IMR-90 (cell line): Measurements from ENCODE around the gene SRP19. TPM values are rescaled to one million over a fixed set of nuclear protein-coding genes. Genes with fewer than 3 reads are reported as not detected.
A peak's percentile ranks its signal among the peaks of the same experiment; 100 is the strongest.

ENCODE experiments used
- ATAC-seq: fragments of 200-7000 bp; cut with Tn5 transposase; 2 replicates; pipeline ENCODE4 v1.9.1; 2020; ENCODE audit warnings: low read depth, mild to moderate bottlenecking, moderate library complexity
- BruUV-seq: library from RNA; stranded (reverse); fragments of 400-500 nt; replicated peaks from 2 replicates; lab custom pipeline; 2021; lab: Mats Ljungman, UMichigan
- CTCF ChIA-PET: fragments of 300-600 bp; formaldehyde crosslinking; extraction: SDS; loops from one replicate; lab custom pipeline; 2021; ENCODE audit warnings: antibody characterized with exemption; lab: Yijun Ruan, JAX
- POLR2A ChIA-PET: fragments of 300-600 bp; sonication (Branson Sonifier 250); formaldehyde crosslinking; loops from one replicate; lab custom pipeline; 2022; ENCODE audit warnings: antibody characterized with exemption; ENCODE audit not compliant: unreplicated experiment; lab: Charles Lee
- DNase-seq: peaks from one replicate; pipeline ENCODE4 v3.0.0; 2013
- H2AFZ ChIP-seq: replicated peaks from 2 replicates; pipeline ENCODE3; 2013; ENCODE audit warnings: low read length, mild to moderate bottlenecking; ENCODE audit not compliant: poor library complexity
- H2AK5ac ChIP-seq: 2 replicates; pipeline ENCODE4 v1.6.1; 2013; ENCODE audit warnings: low read depth, low read length, inconsistent platforms
- H2AK9ac ChIP-seq: replicated peaks from 2 replicates; pipeline ENCODE3; 2013; ENCODE audit warnings: mild to moderate bottlenecking, low read depth, low read length, moderate library complexity; ENCODE audit not compliant: poor library complexity
- H2BK120ac ChIP-seq: 2 replicates; pipeline ENCODE4 v1.6.1; 2013; ENCODE audit warnings: low read depth, low read length, inconsistent platforms
- H2BK15ac ChIP-seq: 3 replicates; pipeline ENCODE4 v1.6.1; 2013; ENCODE audit warnings: low read depth, low read length, inconsistent platforms
- H2BK20ac ChIP-seq: 2 replicates; pipeline ENCODE4 v1.6.1; 2013; ENCODE audit warnings: low read depth, mild to moderate bottlenecking, inconsistent platforms, low read length, moderate library complexity
- H2BK5ac ChIP-seq: 2 replicates; pipeline ENCODE4 v1.6.1; 2013; ENCODE audit warnings: mild to moderate bottlenecking, low read depth, low read length, inconsistent platforms; ENCODE audit not compliant: poor library complexity, severe bottlenecking
- H3K14ac ChIP-seq: replicated peaks from 2 replicates; pipeline ENCODE4 v1.6.1; 2013; ENCODE audit warnings: low read depth, low read length, inconsistent platforms
- H3K18ac ChIP-seq: 2 replicates; pipeline ENCODE4 v1.6.1; 2013; ENCODE audit warnings: low read depth, low read length, control low read depth
- H3K23ac ChIP-seq: 2 replicates; pipeline ENCODE4 v1.6.1; 2013; ENCODE audit warnings: low read depth, low read length, inconsistent platforms
- H3K27ac ChIP-seq: 2 replicates; pipeline ENCODE4 v1.5.1; 2013; ENCODE audit warnings: mild to moderate bottlenecking, control low read depth, low read length; ENCODE audit not compliant: insufficient read depth
- H3K27me3 ChIP-seq: 2 replicates; pipeline ENCODE4 v1.6.1; 2013; ENCODE audit warnings: low read length; ENCODE audit not compliant: control insufficient read depth, insufficient read depth
- H3K36me3 ChIP-seq: 2 replicates; pipeline ENCODE4 v1.6.1; 2013; ENCODE audit warnings: low read length, mixed read lengths; ENCODE audit not compliant: control insufficient read depth, insufficient read depth
- H3K4ac ChIP-seq: 2 replicates; pipeline ENCODE4 v1.6.1; 2013; ENCODE audit warnings: low read depth, low read length, inconsistent platforms
- H3K4me1 ChIP-seq: 2 replicates; pipeline ENCODE4 v1.6.1; 2013; ENCODE audit warnings: low read length, mixed read lengths; ENCODE audit not compliant: control insufficient read depth, insufficient read depth
- H3K4me2 ChIP-seq: 2 replicates; pipeline ENCODE4 v1.6.1; 2013; ENCODE audit warnings: low read depth, mild to moderate bottlenecking, control low read depth, low read length, moderate library complexity
- H3K4me3 ChIP-seq: 2 replicates; pipeline ENCODE4 v1.5.1; 2013; ENCODE audit warnings: low read depth, mild to moderate bottlenecking, control low read depth, low read length, moderate library complexity; ENCODE audit not compliant: insufficient read depth
- H3K56ac ChIP-seq: 2 replicates; pipeline ENCODE4 v1.6.1; 2013; ENCODE audit warnings: low read length, inconsistent platforms; ENCODE audit not compliant: insufficient read depth; ENCODE audit errors: extremely low read depth
- H3K79me1 ChIP-seq, 2 experiments: 2 replicates each; pipeline ENCODE4 v1.6.1; 2013; ENCODE audit warnings: low read length in 2 of 2, inconsistent platforms in 1 of 2, low read depth in 1 of 2
- H3K9ac ChIP-seq: 2 replicates; pipeline ENCODE4 v1.6.1; 2013; ENCODE audit warnings: low read depth, low read length, control low read depth
- H3K9me1 ChIP-seq: 2 replicates; pipeline ENCODE4 v1.6.1; 2013; ENCODE audit warnings: low read length, inconsistent platforms; ENCODE audit not compliant: insufficient read depth
- H3K9me3 ChIP-seq: 2 replicates; pipeline ENCODE4 v1.6.1; 2013; ENCODE audit warnings: low read length; ENCODE audit not compliant: control insufficient read depth, insufficient read depth
- H4K20me1 ChIP-seq: 2 replicates; pipeline ENCODE4 v1.6.1; 2013; ENCODE audit warnings: low read length, inconsistent platforms; ENCODE audit not compliant: insufficient read depth
- H4K5ac ChIP-seq: 2 replicates; pipeline ENCODE4 v1.6.1; 2013; ENCODE audit warnings: mild to moderate bottlenecking, low read depth, low read length, control low read depth
- H4K8ac ChIP-seq, 2 experiments: 2 replicates each; pipeline ENCODE4 v1.6.1; 2013; ENCODE audit warnings: low read depth in 2 of 2, low read length in 2 of 2, control low read depth in 1 of 2, inconsistent platforms in 1 of 2
- H4K91ac ChIP-seq: 2 replicates; pipeline ENCODE4 v1.6.1; 2013; ENCODE audit warnings: low read depth, low read length, inconsistent platforms; ENCODE audit not compliant: insufficient read depth
- CTCF ChIP-seq: conservative IDR thresholded peaks from 2 replicates; pipeline ENCODE4 v1.5.1; 2012; ENCODE audit warnings: mild to moderate bottlenecking, low read depth, low read length, improper control_type of control experiment
- WGBS, 2 experiments: methylation state at CpG; one replicate each; pipeline versions ENCODE4 v1.1.5 to v1.1.7; 2013; ENCODE audit warnings: missing lambda C conversion rate in 2 of 2; ENCODE audit not compliant: insufficient read length in 1 of 2; ENCODE audit errors: extremely low coverage in 2 of 2; 5-methylcytosine and 5-hydroxymethylcytosine counted together
- dilution Hi-C: fragments of 300-500 bp; cut with HindIII; formaldehyde crosslinking; loops from one replicate; pipeline ENCODE4 v1.14.3; 2018; ENCODE audit warnings: low sequenced_read_pairs; ENCODE audit not compliant: unreplicated experiment
- in situ Hi-C: fragments of 300-500 bp; cut with MboI; formaldehyde crosslinking; loops from 3 replicates; pipeline ENCODE4 v1.14.3; 2019; ENCODE audit warnings: low sequenced_read_pairs, inconsistent platforms, mixed read lengths
- intact Hi-C: fragments of 100-400 bp; cut with micrococcal nuclease; formaldehyde crosslinking; loops from 2 replicates; pipeline ENCODE4 v1.10.0; 2022
- polyA plus RNA-seq, 3 experiments: library from polyadenylated mRNA; depleted of rRNA; stranded (reverse); fragments of >200 nt; gene quantifications; 2 replicates each; pipeline ENCODE4 v1.2.3, GENCODE V29; 2012; ENCODE audit warnings: low replicate concordance in 1 of 3
- total RNA-seq: library from RNA; depleted of rRNA; stranded (reverse); fragments of >200 nt; gene quantifications from 2 replicates; pipeline ENCODE4 v1.2.3, GENCODE V29; 2012
- TF ChIP-seq, protein P1 (sequence below): fragments of 150-350 bp; IDR thresholded peaks from 2 replicates; pipeline ENCODE4 v1.6.1; 2016; ENCODE audit warnings: low read depth, mild to moderate bottlenecking, low read length, moderate library complexity, borderline replicate concordance

The SRP19 gene
- total and polyA plus RNA-seq, 2 of the 4 experiments (the other 2 are of a cell fraction) = 10.0 to 61.5 TPM

- dilution Hi-C loops = no loop called here
These were observed 56.4 kb downstream of the SRP19 start for GRCh38 chr5:112917453-112917995.

More at GRCh38 chr5:112917453-112917995, 56.4 kb downstream of the SRP19 start:
- no peaks in the 10 kb centered on the region for H3K27me3 ChIP-seq
- H3K4me1 ChIP-seq = peaks cover 9% of the 10 kb centered on the region
- H3K4ac ChIP-seq = no peak overlapping the region
- H3K27ac ChIP-seq = no peak overlapping the region
- no peak overlapping the region for H4K91ac ChIP-seq
- H2BK20ac ChIP-seq = no peak overlapping the region
- H2BK120ac ChIP-seq = no peak overlapping the region
- ChIA-PET CTCF (no interaction called here), POLR2A (no interaction called here)
- in situ Hi-C loops = no loop called here
- no peak overlapping the region for H2AK9ac ChIP-seq
- H4K8ac ChIP-seq = no peak overlapping the region
- no CpG with 5 or more reads among the region's 2 CpGs for WGBS, 2 experiments
- peaks cover 30 to 73% of the 10 kb centered on the region in 2 experiments for H3K79me1 ChIP-seq
- no peak overlapping the region for H2AK5ac ChIP-seq
- no peak overlapping the region for H3K9ac ChIP-seq
- no peak overlapping the region for H3K23ac ChIP-seq
- H2BK15ac ChIP-seq = no peak overlapping the region
- no peaks in the 10 kb centered on the region for H3K9me3 ChIP-seq
- no peak overlapping the region for H2BK5ac ChIP-seq
- peaks cover 57% of the 10 kb centered on the region for H4K20me1 ChIP-seq
- H4K5ac ChIP-seq = no peak overlapping the region
- peaks cover 19% of the 10 kb centered on the region for H3K36me3 ChIP-seq
- DNase-seq (peak; percentile 49), ATAC-seq (no peak)
- intact Hi-C loops = no loop called here
- no TSS peak for BruUV-seq
- H3K4me3 ChIP-seq = no peak overlapping the region
- no peak overlapping the region for H3K56ac ChIP-seq
- H2AFZ ChIP-seq = no peak overlapping the region
- no peak overlapping the region for H3K18ac ChIP-seq
- TF ChIP-seq, protein P1, sequence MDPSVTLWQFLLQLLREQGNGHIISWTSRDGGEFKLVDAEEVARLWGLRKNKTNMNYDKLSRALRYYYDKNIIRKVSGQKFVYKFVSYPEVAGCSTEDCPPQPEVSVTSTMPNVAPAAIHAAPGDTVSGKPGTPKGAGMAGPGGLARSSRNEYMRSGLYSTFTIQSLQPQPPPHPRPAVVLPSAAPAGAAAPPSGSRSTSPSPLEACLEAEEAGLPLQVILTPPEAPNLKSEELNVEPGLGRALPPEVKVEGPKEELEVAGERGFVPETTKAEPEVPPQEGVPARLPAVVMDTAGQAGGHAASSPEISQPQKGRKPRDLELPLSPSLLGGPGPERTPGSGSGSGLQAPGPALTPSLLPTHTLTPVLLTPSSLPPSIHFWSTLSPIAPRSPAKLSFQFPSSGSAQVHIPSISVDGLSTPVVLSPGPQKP = no peak
- peak; percentile 39 for TF ChIP-seq CTCF
- H3K9me1 ChIP-seq = peaks cover 17% of the 10 kb centered on the region
- H3K14ac ChIP-seq = no peak overlapping the region
- peak overlapping the region; percentile 6; the same call in 1 of the 2 replicates for H3K4me2 ChIP-seq
